ENCODE results near the gene LONRF3.
A peak's percentile ranks its signal among the peaks of the same experiment; 100 is the strongest.

LONRF3 gene

GRCh38 chrX:118974088-118974907 lies at the start of gene LONRF3:
Gene LONRF3 (plus strand): TSS chrX:118974618. CDS start chrX:118974781, 163 bp downstream.
- no peak for DNase-seq

GRCh38 chrX:118928151-118928550 lies 46.3 kb upstream of the LONRF3 start:
- no peak for DNase-seq

GRCh38 chrX:118935352-118935751 lies 39.1 kb upstream of the LONRF3 start:
- no peak for DNase-seq

- DNase-seq, result no peak
Observed at GRCh38 chrX:118941147-118941546, 33.3 kb upstream of the LONRF3 start.

GRCh38 chrX:118943102-118943501 lies 31.3 kb upstream of the LONRF3 start:
- DNase-seq, result no peak

GRCh38 chrX:118945921-118946320 lies 28.5 kb upstream of the LONRF3 start:
- no peak for DNase-seq

- DNase-seq, result no peak
Observed at GRCh38 chrX:118948270-118948669, 26.1 kb upstream of the LONRF3 start.

- no peak for DNase-seq
Observed at GRCh38 chrX:118961866-118962560, 12.4 kb upstream of the LONRF3 start.

- no peak for DNase-seq
Observed at GRCh38 chrX:118963159-118963558, 11.3 kb upstream of the LONRF3 start.

GRCh38 chrX:118964252-118964651 lies 10.2 kb upstream of the LONRF3 start:
- DNase-seq, result no peak

- no peak for DNase-seq
Observed at GRCh38 chrX:118965395-118965794, 9.0 kb upstream of the LONRF3 start.

- no peak for DNase-seq
Observed at GRCh38 chrX:118968031-118968430, 6.4 kb upstream of the LONRF3 start.

- DNase-seq, result no peak
Observed at GRCh38 chrX:118971552-118971951, 2.9 kb upstream of the LONRF3 start.

- no peak for DNase-seq
Observed at GRCh38 chrX:118973389-118974087, 880 bp upstream of the LONRF3 start.

- peak; percentile 0 for DNase-seq
Observed at GRCh38 chrX:118974908-118975671, 672 bp downstream of the LONRF3 start.

GRCh38 chrX:118975831-118976598 lies 1.6 kb downstream of the LONRF3 start:
- no peak for DNase-seq

GRCh38 chrX:118976599-118977340 lies 2.4 kb downstream of the LONRF3 start:
- DNase-seq, result no peak

- DNase-seq, result no peak
Observed at GRCh38 chrX:118977424-118977823, 3.0 kb downstream of the LONRF3 start.

- no peak for DNase-seq
Observed at GRCh38 chrX:118978451-118978850, 4.0 kb downstream of the LONRF3 start.

- DNase-seq, result no peak
Observed at GRCh38 chrX:118980761-118981160, 6.3 kb downstream of the LONRF3 start.

GRCh38 chrX:118983513-118983912 lies 9.1 kb downstream of the LONRF3 start:
- no peak for DNase-seq

Measured in NCI-H2171 (cell line).